Chondrocyte (in vitro differentiated cells): Measurements from ENCODE around the gene NDUFAF7. TPM values are rescaled to one million over a fixed set of nuclear protein-coding genes. Genes with fewer than 3 reads are reported as not detected.

Source experiments
- DNase-seq: peaks from one replicate; pipeline ENCODE4 v3.0.0; 2021; ENCODE audit warnings: mixed read lengths, low spot score
- H3K27ac Mint-ChIP-seq: one replicate; pipeline ENCODE4 v1.8.0; 2021; ENCODE audit warnings: mild to moderate bottlenecking, moderate library complexity, mixed read lengths; ENCODE audit not compliant: unreplicated experiment
- H3K27me3 Mint-ChIP-seq: 2 replicates; pipeline ENCODE4 v1.8.0; 2021; ENCODE audit warnings: low read depth, mixed read lengths
- H3K36me3 Mint-ChIP-seq: 2 replicates; pipeline ENCODE4 v1.8.0; 2021; ENCODE audit warnings: low read depth, mixed read lengths
- H3K4me1 Mint-ChIP-seq: 2 replicates; pipeline ENCODE4 v1.8.0; 2021; ENCODE audit warnings: low read depth, mild to moderate bottlenecking, mixed read lengths
- H3K4me3 Mint-ChIP-seq: one replicate; pipeline ENCODE4 v1.8.0; 2021; ENCODE audit warnings: mild to moderate bottlenecking, moderate library complexity, mixed read lengths; ENCODE audit not compliant: unreplicated experiment
- H3K9me3 Mint-ChIP-seq: 2 replicates; pipeline ENCODE4 v1.8.0; 2021; ENCODE audit warnings: low read depth, mixed read lengths
- CTCF ChIP-seq: fragments of 200-600 bp; sonication (generic); IDR thresholded peaks from 2 replicates; pipeline ENCODE4 v1.5.0; 2021; ENCODE audit warnings: antibody characterized with exemption, mild to moderate bottlenecking, moderate library complexity
- total RNA-seq: library from RNA; stranded (reverse); gene quantifications from 3 replicates; pipeline ENCODE4 v1.2.1, GENCODE V29; 2021

NDUFAF7 gene
- total RNA-seq, 1 donor from 2014 or later, result 15.7 TPM

GRCh38 chr2:37211212-37211611 lies 20.2 kb upstream of the NDUFAF7 start:
- no peak overlapping the region for H3K27ac Mint-ChIP-seq
- TF ChIP-seq CTCF, result no peak
- H3K9me3 Mint-ChIP-seq, result peaks cover 12% of the 10 kb centered on the region
- H3K4me3 Mint-ChIP-seq, result no peak overlapping the region
- no peaks in the 10 kb centered on the region for H3K27me3 Mint-ChIP-seq
- peaks cover 45% of the 10 kb centered on the region for H3K36me3 Mint-ChIP-seq
- peaks cover 14% of the 10 kb centered on the region for H3K4me1 Mint-ChIP-seq
- DNase-seq, result no peak

- Mint-ChIP-seq H3K27me3 (no peaks in the 10 kb centered on the region), H3K36me3 (peaks cover 46% of the 10 kb centered on the region), H3K27ac (peak overlapping the region; percentile 2), H3K9me3 (peaks cover 12% of the 10 kb centered on the region), H3K4me1 (peaks cover 14% of the 10 kb centered on the region), H3K4me3 (no peak overlapping the region)
- no peak for DNase-seq
- TF ChIP-seq CTCF, result no peak
These were observed 19.5 kb upstream of the NDUFAF7 start for GRCh38 chr2:37211939-37212338.

GRCh38 chr2:37215250-37215649 lies 16.2 kb upstream of the NDUFAF7 start:
- TF ChIP-seq CTCF, result no peak
- H3K9me3 Mint-ChIP-seq, result no peaks in the 10 kb centered on the region
- no peak overlapping the region for H3K4me3 Mint-ChIP-seq
- H3K36me3 Mint-ChIP-seq, result peaks cover 21% of the 10 kb centered on the region
- no peaks in the 10 kb centered on the region for H3K27me3 Mint-ChIP-seq
- DNase-seq, result no peak
- peaks cover 14% of the 10 kb centered on the region for H3K4me1 Mint-ChIP-seq
- H3K27ac Mint-ChIP-seq, result no peak overlapping the region

GRCh38 chr2:37219046-37219445 lies 12.4 kb upstream of the NDUFAF7 start:
- no peak for TF ChIP-seq CTCF
- H3K4me3 Mint-ChIP-seq, result no peak overlapping the region
- H3K27me3 Mint-ChIP-seq, result no peaks in the 10 kb centered on the region
- DNase-seq, result no peak
- peaks cover 4% of the 10 kb centered on the region for H3K4me1 Mint-ChIP-seq
- H3K9me3 Mint-ChIP-seq, result no peaks in the 10 kb centered on the region
- peaks cover 22% of the 10 kb centered on the region for H3K36me3 Mint-ChIP-seq
- H3K27ac Mint-ChIP-seq, result no peak overlapping the region

GRCh38 chr2:37223131-37223530 lies 8.3 kb upstream of the NDUFAF7 start:
- no peak for DNase-seq
- Mint-ChIP-seq H3K36me3 (peaks cover 19% of the 10 kb centered on the region), H3K27me3 (no peaks in the 10 kb centered on the region), H3K4me3 (no peak overlapping the region), H3K27ac (no peak overlapping the region), H3K9me3 (no peaks in the 10 kb centered on the region), H3K4me1 (peaks cover 7% of the 10 kb centered on the region)
- no peak for TF ChIP-seq CTCF
